Keratinocyte (primary cell): ENCODE data around the gene ISX. TPM values are rescaled to one million over a fixed set of nuclear protein-coding genes. Genes with fewer than 3 reads are reported as not detected.

Source experiments
- DNase-seq: peaks from one replicate; pipeline ENCODE4 v3.0.0-alpha.2; 2011; ENCODE audit warnings: low read depth, missing footprints, low spot score
- FAIRE-seq: peaks from 2 replicates; lab custom pipeline; 2011; peaks lifted over from hg19 to GRCh38; lab: Jason Lieb, UNC
- H2AFZ ChIP-seq: 2 replicates; pipeline ENCODE4 v1.6.0; 2012; ENCODE audit warnings: low read length, control low read depth, inconsistent platforms; ENCODE audit not compliant: control insufficient read depth
- H3K27ac ChIP-seq: 2 replicates; pipeline ENCODE4 v1.5.1; 2011; ENCODE audit warnings: low read length; ENCODE audit not compliant: control insufficient read depth, insufficient read depth
- H3K27me3 ChIP-seq: 3 replicates; pipeline ENCODE4 v1.6.0; 2011; ENCODE audit warnings: low read length; ENCODE audit not compliant: control insufficient read depth, insufficient read depth; ENCODE audit errors: extremely low read depth
- H3K36me3 ChIP-seq, 2 experiments: 2 replicates in 1 of 2; 3 replicates in 1 of 2; pipeline ENCODE4 v1.5.1; 2011; ENCODE audit warnings: low read length in 2 of 2, mild to moderate bottlenecking in 1 of 2; ENCODE audit not compliant: control insufficient read depth in 2 of 2, insufficient read depth in 2 of 2; ENCODE audit errors: extremely low read depth in 1 of 2
- H3K4me1 ChIP-seq: 3 replicates; pipeline ENCODE4 v1.5.1; 2011; ENCODE audit warnings: low read length; ENCODE audit not compliant: control insufficient read depth, insufficient read depth; ENCODE audit errors: extremely low read depth
- H3K4me2 ChIP-seq: 3 replicates; pipeline ENCODE4 v1.6.0; 2011; ENCODE audit warnings: low read depth, low read length; ENCODE audit not compliant: control insufficient read depth, insufficient read depth; ENCODE audit errors: extremely low read depth
- H3K4me3 ChIP-seq, 3 experiments: fragments of 200-600 bp in 1 of 3; sonication (generic) in 1 of 3; 2 replicates in 2 of 3; 3 replicates in 1 of 3; pipeline ENCODE4 v1.5.1; 2011 to 2016; ENCODE audit warnings: low read length in 3 of 3, mild to moderate bottlenecking in 3 of 3, control low read depth in 2 of 3, inconsistent platforms in 1 of 3, low read depth in 1 of 3, mixed read lengths in 1 of 3, mixed run types in 1 of 3, moderate library complexity in 1 of 3; ENCODE audit not compliant: control insufficient read depth in 2 of 3, insufficient read depth in 2 of 3; ENCODE audit errors: extremely low read depth in 1 of 3
- H3K79me2 ChIP-seq: 2 replicates; pipeline ENCODE4 v1.6.0; 2012; ENCODE audit warnings: low read length; ENCODE audit not compliant: control insufficient read depth, insufficient read depth
- H3K9ac ChIP-seq: 3 replicates; pipeline ENCODE4 v1.6.0; 2011; ENCODE audit warnings: low read length; ENCODE audit not compliant: control insufficient read depth, insufficient read depth; ENCODE audit errors: extremely low read depth
- H3K9me1 ChIP-seq: 3 replicates; pipeline ENCODE4 v1.6.0; 2011; ENCODE audit warnings: low read length; ENCODE audit not compliant: control insufficient read depth, insufficient read depth; ENCODE audit errors: extremely low read depth
- H3K9me3 ChIP-seq: 2 replicates; pipeline ENCODE4 v1.5.1; 2012; ENCODE audit warnings: low read depth, low read length; ENCODE audit not compliant: control insufficient read depth
- H4K20me1 ChIP-seq: 3 replicates; pipeline ENCODE4 v1.6.0; 2011; ENCODE audit warnings: low read length; ENCODE audit not compliant: control insufficient read depth, insufficient read depth; ENCODE audit errors: extremely low read depth
- CTCF ChIP-seq, 3 experiments: IDR thresholded peaks in 1 of 3; conservative IDR thresholded peaks in 1 of 3; optimal IDR thresholded peaks in 1 of 3; 2 replicates in 2 of 3; 3 replicates in 1 of 3; pipeline versions ENCODE3 to v1.5.1; 2011; ENCODE audit warnings: low read length in 3 of 3, mild to moderate bottlenecking in 3 of 3, moderate library complexity in 2 of 3, control low read depth in 1 of 3, inconsistent platforms in 1 of 3; ENCODE audit not compliant: insufficient read depth in 2 of 3; ENCODE audit errors: extremely low read depth in 1 of 3
- EZH2 ChIP-seq: IDR thresholded peaks from one replicate; pipeline ENCODE4 v1.6.1; 2012; ENCODE audit warnings: inconsistent platforms, mild to moderate bottlenecking, low read length, moderate library complexity
- dilution Hi-C: fragments of 300-500 bp; cut with MboI; formaldehyde crosslinking; loops from one replicate; pipeline ENCODE4 v1.7.0; 2020; ENCODE audit warnings: low sequenced_read_pairs; ENCODE audit not compliant: extremely low pct_ligation_motif_present
- polyA plus RNA-seq, 5 experiments: library from polyadenylated mRNA; depleted of rRNA in 3 of 5; stranded (reverse) in 3 of 5; stranded (forward) in 1 of 5; unstranded in 1 of 5; fragments of >200 nt; gene quantifications; 1 replicate in 1 of 5; 2 replicates in 3 of 5; 3 replicates in 1 of 5; pipeline versions ENCODE4 v1.2.1 to v1.2.3, GENCODE V29; 2011 to 2012; ENCODE audit warnings: missing spikeins in 2 of 5, low read depth in 1 of 5, low replicate concordance in 1 of 5

Gene ISX
- polyA plus RNA-seq, 1 donor (not counting 4 experiments of a cell fraction or from before 2014, with no cell fraction given): not detected

- Histone ChIP-seq H3K4me2 (no peak overlapping the region), H2AFZ (no peak overlapping the region), H3K27me3 (no peaks in the 10 kb centered on the region), H3K9me3 (no peaks in the 10 kb centered on the region), H3K4me3 (no peak overlapping the region), H3K9me1 (no peaks in the 10 kb centered on the region), H3K27ac (no peak overlapping the region), H4K20me1 (no peaks in the 10 kb centered on the region), H3K79me2 (no peaks in the 10 kb centered on the region), H3K9ac (no peak overlapping the region), H3K36me3 (no peaks in the 10 kb centered on the region), H3K4me1 (no peaks in the 10 kb centered on the region)
- DNase-seq (no peak), FAIRE-seq (no peak)
- dilution Hi-C loops: no loop called here
- TF ChIP-seq EZH2 (no peak), CTCF (optimal IDR thresholded peaks at IDR 0.05 in 1 of 3, IDR thresholded peaks at IDR 0.05 in 1 of 3, conservative IDR thresholded peaks at IDR 0.05 in 1 of 3; ENCODE audit: extremely low read depth in 1 of 3, insufficient read depth in 2 of 3, low read length in 3 of 3) (no peak)
Observed at GRCh38 chr22:35126993-35127392, 61.0 kb downstream of the ISX start.

GRCh38 chr22:35128637-35129036 is 62.7 kb downstream of the ISX start:
- TF ChIP-seq CTCF (optimal IDR thresholded peaks at IDR 0.05 in 1 of 3, IDR thresholded peaks at IDR 0.05 in 1 of 3, conservative IDR thresholded peaks at IDR 0.05 in 1 of 3; ENCODE audit: extremely low read depth in 1 of 3, insufficient read depth in 2 of 3, low read length in 3 of 3) (no peak), EZH2 (no peak)
- no peaks in the 10 kb centered on the region for H4K20me1 ChIP-seq
- no peak overlapping the region for H2AFZ ChIP-seq
- H3K36me3 ChIP-seq: no peaks in the 10 kb centered on the region
- H3K79me2 ChIP-seq: no peaks in the 10 kb centered on the region
- FAIRE-seq (no peak), DNase-seq (no peak)
- H3K27ac ChIP-seq: no peak overlapping the region
- H3K4me1 ChIP-seq: no peaks in the 10 kb centered on the region
- no peak overlapping the region for H3K9ac ChIP-seq
- H3K4me2 ChIP-seq: no peak overlapping the region
- no peak overlapping the region for H3K4me3 ChIP-seq
- dilution Hi-C loops: no loop called here
- H3K9me1 ChIP-seq: no peaks in the 10 kb centered on the region
- H3K27me3 ChIP-seq: peaks cover 8% of the 10 kb centered on the region
- H3K9me3 ChIP-seq: no peaks in the 10 kb centered on the region
